PC-3 (cell line): ENCODE measurements around the gene SLC38A2. TPM values are rescaled to one million over a fixed set of nuclear protein-coding genes. Genes with fewer than 3 reads are reported as not detected.

Experiments used
- ATAC-seq: fragments of 200-7000 bp; cut with Tn5 transposase; 2 replicates; pipeline ENCODE4 v1.9.1; 2020; ENCODE audit warnings: mild to moderate bottlenecking, moderate library complexity
- BruUV-seq: library from RNA; stranded (reverse); fragments of 400-500 nt; replicated peaks from 2 replicates; lab custom pipeline; 2021; lab: Mats Ljungman, UMichigan
- CTCF ChIA-PET: fragments of 300-600 bp; sonication (Branson Sonifier 250); formaldehyde crosslinking; loops from one replicate; lab custom pipeline; 2022; ENCODE audit warnings: antibody characterized with exemption; lab: Charles Lee
- POLR2A ChIA-PET: fragments of 300-600 bp; sonication (Branson Sonifier 250); formaldehyde crosslinking; loops from one replicate; lab custom pipeline; 2022; ENCODE audit warnings: antibody characterized with exemption; ENCODE audit not compliant: unreplicated experiment; lab: Charles Lee
- DNase-seq: peaks from one replicate; pipeline ENCODE4 v3.0.0-alpha.2; 2015
- H2AFZ ChIP-seq: fragments of 300-600 bp; sonication (generic); 2 replicates; pipeline ENCODE4 v1.6.0; 2016; ENCODE audit warnings: antibody characterized with exemption, low read length
- H3F3A ChIP-seq: fragments of 300-600 bp; sonication (generic); one replicate; pipeline ENCODE4 v1.6.0; 2017; ENCODE audit warnings: antibody characterized with exemption, low read length, control low read depth, mild to moderate bottlenecking; ENCODE audit not compliant: unreplicated experiment
- H3K27ac ChIP-seq: fragments of 300-600 bp; sonication (generic); 2 replicates; pipeline ENCODE4 v1.5.1; 2016; ENCODE audit warnings: mild to moderate bottlenecking, low read length
- H3K27me3 ChIP-seq: fragments of 300-600 bp; sonication (generic); 2 replicates; pipeline ENCODE4 v1.6.1; 2016; ENCODE audit warnings: low read length, mixed read lengths
- H3K36me3 ChIP-seq: fragments of 300-600 bp; sonication (generic); 2 replicates; pipeline ENCODE4 v1.6.1; 2016; ENCODE audit warnings: low read depth, mixed run types, low read length, mixed read lengths
- H3K4me1 ChIP-seq: fragments of 300-600 bp; sonication (generic); 2 replicates; pipeline ENCODE4 v1.5.1; 2016; ENCODE audit warnings: low read length; ENCODE audit not compliant: insufficient read depth
- H3K4me2 ChIP-seq: fragments of 300-600 bp; sonication (generic); 2 replicates; pipeline ENCODE4 v1.6.0; 2016; ENCODE audit warnings: low read length
- H3K4me3 ChIP-seq: fragments of 300-600 bp; sonication (generic); 2 replicates; pipeline ENCODE4 v1.5.1; 2016; ENCODE audit warnings: mild to moderate bottlenecking, low read length, mixed read lengths
- H3K79me2 ChIP-seq: fragments of 300-600 bp; sonication (generic); 2 replicates; pipeline ENCODE4 v1.6.1; 2017; ENCODE audit warnings: low read length, mixed read lengths
- H3K9ac ChIP-seq: fragments of 300-600 bp; sonication (generic); 2 replicates; pipeline ENCODE4 v1.6.0; 2016; ENCODE audit warnings: mild to moderate bottlenecking, low read length
- H3K9me2 ChIP-seq: fragments of 300-600 bp; sonication (generic); replicated peaks from 2 replicates; pipeline ENCODE4 v1.6.1; 2016; ENCODE audit warnings: mixed run types, low read length, mixed read lengths
- H3K9me3 ChIP-seq: fragments of 300-600 bp; sonication (generic); 2 replicates; pipeline ENCODE4 v1.6.1; 2016; ENCODE audit warnings: low read length, mixed read lengths
- H4K20me1 ChIP-seq: fragments of 300-600 bp; sonication (generic); 2 replicates; pipeline ENCODE4 v1.6.1; 2016; ENCODE audit warnings: low read length, mixed read lengths
- EZH2 ChIP-seq: fragments of 300-600 bp; sonication (generic); IDR thresholded peaks from one replicate; pipeline ENCODE4 v1.6.1; 2017; ENCODE audit warnings: antibody characterized with exemption, mild to moderate bottlenecking, low read length; ENCODE audit not compliant: unreplicated experiment
- EZH2phosphoT487 ChIP-seq: fragments of 300-600 bp; sonication (generic); IDR thresholded peaks from 2 replicates; pipeline ENCODE4 v1.6.1; 2018; ENCODE audit warnings: mild to moderate bottlenecking, antibody characterized with exemption, low read length, borderline replicate concordance
- intact Hi-C: fragments of 100-400 bp; cut with micrococcal nuclease; formaldehyde crosslinking; loops from 2 replicates; pipeline ENCODE4 v1.9.0; 2023
- total RNA-seq: library from RNA; depleted of rRNA; stranded (reverse); fragments of >200 nt; gene quantifications from 2 replicates; pipeline ENCODE4 v1.2.3, GENCODE V29; 2014
- TF ChIP-seq, protein P1 (sequence below): fragments of 300-600 bp; sonication (generic); conservative IDR thresholded peaks from 2 replicates; pipeline ENCODE4 v1.5.1; 2017; ENCODE audit warnings: antibody characterized with exemption, low read depth, mild to moderate bottlenecking, low read length

The SLC38A2 gene
- total RNA-seq, 1 experiment from 2014 or later, result 214 TPM

DNA sequence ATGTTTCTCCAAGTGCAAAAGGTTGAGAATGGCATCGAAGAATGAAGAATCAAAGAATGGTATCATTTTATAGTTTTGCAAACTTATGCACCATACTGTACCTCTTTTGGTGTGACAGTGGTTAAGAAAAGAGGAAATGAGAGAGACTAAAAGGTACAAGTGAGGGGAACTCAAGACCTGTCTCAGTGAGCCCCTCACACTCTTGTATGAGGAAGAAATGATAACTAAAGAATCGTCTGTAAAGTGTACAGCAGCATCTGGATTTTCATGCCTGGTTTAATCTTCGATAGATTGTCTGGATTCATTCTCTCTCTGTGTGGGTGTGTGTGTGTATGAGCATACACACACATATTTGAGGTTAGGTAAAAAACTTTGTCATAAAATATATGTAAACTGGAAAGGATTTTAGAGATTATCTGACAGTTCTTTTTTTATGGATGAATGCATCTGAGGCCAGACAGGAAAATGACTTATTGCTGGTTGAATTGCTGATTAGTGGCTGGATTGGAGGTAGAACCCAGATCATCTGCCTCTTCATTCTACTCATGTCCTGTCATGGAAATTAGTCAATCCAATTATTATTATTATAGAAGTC is 16.0 kb upstream of the SLC38A2 start:
- peaks cover 21% of the 10 kb centered on the region for H3F3A ChIP-seq
- H3K9me2 ChIP-seq, result no peaks in the 10 kb centered on the region
- H3K9me3 ChIP-seq, result no peaks in the 10 kb centered on the region
- H3K4me2 ChIP-seq, result peak overlapping the region; percentile 89
- H3K27ac ChIP-seq, result peak overlapping the region; percentile 94
- H3K9ac ChIP-seq, result no peak overlapping the region
- TF ChIP-seq, protein P1, sequence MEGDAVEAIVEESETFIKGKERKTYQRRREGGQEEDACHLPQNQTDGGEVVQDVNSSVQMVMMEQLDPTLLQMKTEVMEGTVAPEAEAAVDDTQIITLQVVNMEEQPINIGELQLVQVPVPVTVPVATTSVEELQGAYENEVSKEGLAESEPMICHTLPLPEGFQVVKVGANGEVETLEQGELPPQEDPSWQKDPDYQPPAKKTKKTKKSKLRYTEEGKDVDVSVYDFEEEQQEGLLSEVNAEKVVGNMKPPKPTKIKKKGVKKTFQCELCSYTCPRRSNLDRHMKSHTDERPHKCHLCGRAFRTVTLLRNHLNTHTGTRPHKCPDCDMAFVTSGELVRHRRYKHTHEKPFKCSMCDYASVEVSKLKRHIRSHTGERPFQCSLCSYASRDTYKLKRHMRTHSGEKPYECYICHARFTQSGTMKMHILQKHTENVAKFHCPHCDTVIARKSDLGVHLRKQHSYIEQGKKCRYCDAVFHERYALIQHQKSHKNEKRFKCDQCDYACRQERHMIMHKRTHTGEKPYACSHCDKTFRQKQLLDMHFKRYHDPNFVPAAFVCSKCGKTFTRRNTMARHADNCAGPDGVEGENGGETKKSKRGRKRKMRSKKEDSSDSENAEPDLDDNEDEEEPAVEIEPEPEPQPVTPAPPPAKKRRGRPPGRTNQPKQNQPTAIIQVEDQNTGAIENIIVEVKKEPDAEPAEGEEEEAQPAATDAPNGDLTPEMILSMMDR, result no peak
- TF ChIP-seq EZH2phosphoT487 (no peak), EZH2 (no peak)
- intact Hi-C loops, result loop anchor here (5.0 kb wide), 3 partner anchors 289 to 634 kb away; no protein-coding TSS in a partner anchor
- POLR2A ChIA-PET, result no interaction called here
- BruUV-seq, result TSS peak; percentile 25
- peaks cover 19% of the 10 kb centered on the region for H3K79me2 ChIP-seq
- CTCF ChIA-PET, result no interaction called here
- no peaks in the 10 kb centered on the region for H3K36me3 ChIP-seq
- no peak overlapping the region for H2AFZ ChIP-seq
- no peaks in the 10 kb centered on the region for H4K20me1 ChIP-seq
- no peaks in the 10 kb centered on the region for H3K27me3 ChIP-seq
- H3K4me3 ChIP-seq, result peak overlapping the region; percentile 10; the same call in 1 of the 2 replicates
- ATAC-seq (peak; percentile 3), DNase-seq (peak; percentile 83)
- peaks cover 87% of the 10 kb centered on the region for H3K4me1 ChIP-seq

GRCh38 chr12:46387670-46388069 is 15.1 kb upstream of the SLC38A2 start:
- ATAC-seq, result no peak
- H3K9me3 ChIP-seq, result no peaks in the 10 kb centered on the region
- ChIA-PET CTCF (no interaction called here), POLR2A (interaction anchor here (0.7 kb wide), 1 partner anchor 175 kb away, joined by 4 read pairs; no protein-coding TSS in a partner anchor)
- H3K9me2 ChIP-seq, result no peaks in the 10 kb centered on the region
- peaks cover 23% of the 10 kb centered on the region for H3K79me2 ChIP-seq
- peak overlapping the region; percentile 61; the same call in 1 of the 2 replicates for H3K9ac ChIP-seq
- no peaks in the 10 kb centered on the region for H3K27me3 ChIP-seq
- no peaks in the 10 kb centered on the region for H3K36me3 ChIP-seq
- intact Hi-C loops, result loop anchor here (1.0 to 5.0 kb wide), 6 partner anchors 15 to 635 kb away; no protein-coding TSS in a partner anchor
- no peak for TF ChIP-seq EZH2
- TF ChIP-seq, protein P1, result no peak
- TF ChIP-seq EZH2phosphoT487, result no peak
- H4K20me1 ChIP-seq, result no peaks in the 10 kb centered on the region
- no peak overlapping the region for H3K4me3 ChIP-seq
- H2AFZ ChIP-seq, result no peak overlapping the region
- H3K4me1 ChIP-seq, result peaks cover 83% of the 10 kb centered on the region
- no TSS peak for BruUV-seq
- DNase-seq, result no peak
- peaks cover 21% of the 10 kb centered on the region for H3F3A ChIP-seq
- peak overlapping the region; percentile 89 for H3K4me2 ChIP-seq
- H3K27ac ChIP-seq, result peak overlapping the region; percentile 94
